ENCODE results near the gene F2RL3.

F2RL3 gene

DNA sequence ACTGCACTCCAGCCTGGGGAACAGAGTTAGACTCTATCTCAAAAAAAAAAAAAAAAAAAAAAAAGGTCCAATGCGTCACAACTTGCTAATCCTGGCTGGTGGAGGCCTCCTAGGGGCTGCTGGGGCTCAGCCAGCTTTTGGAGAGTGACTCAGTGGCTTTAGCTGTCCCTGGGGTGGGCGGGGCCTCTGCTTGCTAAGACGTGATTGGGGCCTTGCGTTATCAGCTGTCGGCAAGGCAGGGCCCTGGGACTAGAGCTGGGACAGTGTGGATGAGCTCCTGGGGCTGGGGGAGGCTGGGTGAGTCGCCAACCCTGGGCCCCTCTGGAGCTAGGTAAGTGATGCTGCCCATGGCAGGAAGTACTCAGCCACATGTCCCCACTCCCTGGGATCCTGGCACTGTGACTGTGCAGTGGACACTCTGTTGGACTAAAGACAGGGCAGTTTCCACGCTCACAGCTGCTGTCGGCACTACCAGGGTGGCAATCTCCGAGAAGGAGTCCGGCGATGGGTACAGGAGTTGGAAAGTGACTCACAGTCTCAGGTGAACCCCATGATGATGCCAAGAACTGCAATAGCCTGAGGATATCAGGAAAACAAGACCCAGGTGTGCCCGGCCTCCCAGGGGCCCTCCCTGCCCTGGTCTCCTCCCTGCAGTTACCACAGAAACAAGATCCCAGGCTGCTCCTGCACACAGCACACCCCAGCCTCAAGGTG is 32.2 kb downstream of the F2RL3 start:
- DNase-seq (ENCODE audit: low read depth): peak; percentile 47
- H3K4me3 ChIP-seq (ENCODE audit: low read length): no peak overlapping the region
- TF ChIP-seq, protein P1, sequence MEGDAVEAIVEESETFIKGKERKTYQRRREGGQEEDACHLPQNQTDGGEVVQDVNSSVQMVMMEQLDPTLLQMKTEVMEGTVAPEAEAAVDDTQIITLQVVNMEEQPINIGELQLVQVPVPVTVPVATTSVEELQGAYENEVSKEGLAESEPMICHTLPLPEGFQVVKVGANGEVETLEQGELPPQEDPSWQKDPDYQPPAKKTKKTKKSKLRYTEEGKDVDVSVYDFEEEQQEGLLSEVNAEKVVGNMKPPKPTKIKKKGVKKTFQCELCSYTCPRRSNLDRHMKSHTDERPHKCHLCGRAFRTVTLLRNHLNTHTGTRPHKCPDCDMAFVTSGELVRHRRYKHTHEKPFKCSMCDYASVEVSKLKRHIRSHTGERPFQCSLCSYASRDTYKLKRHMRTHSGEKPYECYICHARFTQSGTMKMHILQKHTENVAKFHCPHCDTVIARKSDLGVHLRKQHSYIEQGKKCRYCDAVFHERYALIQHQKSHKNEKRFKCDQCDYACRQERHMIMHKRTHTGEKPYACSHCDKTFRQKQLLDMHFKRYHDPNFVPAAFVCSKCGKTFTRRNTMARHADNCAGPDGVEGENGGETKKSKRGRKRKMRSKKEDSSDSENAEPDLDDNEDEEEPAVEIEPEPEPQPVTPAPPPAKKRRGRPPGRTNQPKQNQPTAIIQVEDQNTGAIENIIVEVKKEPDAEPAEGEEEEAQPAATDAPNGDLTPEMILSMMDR (conservative IDR thresholded peaks at IDR 0.05; ENCODE audit: low read depth, low read length): no peak

DNA sequence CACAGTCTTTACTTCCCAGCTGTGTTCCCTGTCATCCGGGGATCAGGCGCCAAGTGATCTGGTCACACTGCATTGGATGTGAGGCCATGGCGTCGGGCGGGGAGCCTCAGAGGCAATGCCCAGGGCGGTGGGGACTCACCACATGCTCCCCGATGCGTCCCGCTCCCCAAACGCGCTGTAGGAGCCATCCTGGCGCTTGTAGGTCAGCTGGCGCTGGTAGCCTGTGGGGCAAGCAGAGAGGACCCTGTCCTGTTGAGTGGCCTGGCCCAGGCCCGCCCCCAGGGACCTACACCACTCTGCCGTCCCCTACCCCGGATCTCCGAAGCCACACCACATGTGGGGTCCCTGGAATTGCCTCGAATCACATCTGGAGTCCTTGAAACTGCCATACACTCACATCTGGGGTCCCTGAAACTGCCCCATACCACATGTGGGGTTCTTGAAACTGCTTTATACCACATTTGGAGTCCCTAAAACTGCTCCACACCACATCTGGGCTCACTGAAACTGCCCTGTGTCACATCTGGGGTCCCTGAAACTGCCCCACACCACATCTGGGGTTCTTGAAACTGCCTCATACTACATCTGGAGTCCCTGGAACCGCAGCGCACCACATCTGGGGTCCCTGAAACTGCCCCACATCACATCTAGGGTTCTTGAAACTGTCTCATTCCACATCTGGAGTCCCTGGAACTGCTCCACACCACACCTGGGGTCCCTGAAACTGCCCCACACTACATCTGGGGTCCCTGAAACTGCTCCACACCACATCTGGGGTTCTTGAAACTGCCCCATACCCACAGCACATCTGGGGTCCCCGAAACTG is 33.2 kb downstream of the F2RL3 start:
- no peak for DNase-seq (ENCODE audit: low read depth)
- no peak overlapping the region for H3K4me3 ChIP-seq (ENCODE audit: low read length)
- TF ChIP-seq, protein P1 (conservative IDR thresholded peaks at IDR 0.05; ENCODE audit: low read depth, low read length): no peak

DNA sequence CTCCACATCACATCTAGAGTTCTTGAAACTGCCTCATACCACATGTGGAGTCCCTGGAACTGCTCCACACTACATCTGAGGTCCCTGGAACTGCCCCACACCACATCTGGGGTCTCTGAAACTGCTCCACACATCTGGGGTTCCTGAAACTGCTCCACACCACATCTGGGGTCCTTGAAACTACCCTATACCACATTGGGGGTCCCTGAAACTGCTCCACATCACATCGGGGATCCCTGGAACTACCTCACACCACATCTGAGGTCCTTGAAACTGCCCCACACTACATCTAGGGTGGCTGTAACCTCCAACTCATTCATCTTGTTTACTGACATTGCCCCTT is 33.8 kb downstream of the F2RL3 start:
- TF ChIP-seq, protein P1 (conservative IDR thresholded peaks at IDR 0.05; ENCODE audit: low read depth, low read length): no peak
- DNase-seq (ENCODE audit: low read depth): no peak
- H3K4me3 ChIP-seq (ENCODE audit: low read length): no peak overlapping the region

DNA sequence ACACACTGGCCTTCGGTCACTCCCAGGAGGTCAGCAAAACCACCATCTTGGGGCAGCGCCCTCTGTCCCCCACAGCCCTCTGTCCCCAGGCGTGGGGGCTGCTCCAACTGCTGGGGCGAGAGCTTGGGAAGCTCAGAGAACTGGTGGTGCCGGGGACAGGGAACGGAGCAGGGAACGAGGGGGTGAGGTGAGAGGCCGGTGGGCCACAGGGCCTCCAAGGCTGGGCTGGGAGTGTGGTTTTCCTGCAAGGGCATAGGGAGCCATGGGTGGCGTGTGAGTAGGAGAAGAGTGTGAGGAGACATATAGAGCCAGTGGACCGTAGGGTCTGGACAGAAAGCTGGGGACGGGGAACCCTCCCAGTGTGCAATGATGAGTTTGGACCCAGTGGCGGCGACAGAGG is 34.1 kb downstream of the F2RL3 start:
- H3K4me3 ChIP-seq (ENCODE audit: low read length): no peak overlapping the region
- TF ChIP-seq, protein P1 (conservative IDR thresholded peaks at IDR 0.05; ENCODE audit: low read depth, low read length): no peak
- no peak for DNase-seq (ENCODE audit: low read depth)

DNA sequence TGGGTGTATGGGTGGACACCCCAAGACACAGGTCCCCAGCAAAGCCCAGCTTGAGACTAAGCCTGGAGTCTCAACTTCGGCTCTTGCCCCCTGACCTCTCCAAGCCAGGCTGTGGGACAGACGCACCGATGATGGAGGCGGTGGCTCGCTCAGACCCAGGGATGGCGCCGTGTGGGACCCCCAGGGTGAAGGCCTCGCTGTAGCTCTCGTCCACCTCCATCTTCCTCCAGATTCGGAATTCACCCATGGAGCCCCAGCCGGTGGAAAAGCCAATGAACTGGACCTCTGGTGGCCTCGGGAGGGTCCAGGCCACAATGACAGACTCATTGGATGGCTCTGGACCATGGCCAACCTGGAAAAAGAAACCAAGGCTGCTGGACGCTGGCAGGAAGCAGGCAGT is 39.1 kb downstream of the F2RL3 start:
- TF ChIP-seq, protein P1 (conservative IDR thresholded peaks at IDR 0.05; ENCODE audit: low read depth, low read length): no peak
- no peak overlapping the region for H3K4me3 ChIP-seq (ENCODE audit: low read length)
- DNase-seq (ENCODE audit: low read depth): no peak

DNA sequence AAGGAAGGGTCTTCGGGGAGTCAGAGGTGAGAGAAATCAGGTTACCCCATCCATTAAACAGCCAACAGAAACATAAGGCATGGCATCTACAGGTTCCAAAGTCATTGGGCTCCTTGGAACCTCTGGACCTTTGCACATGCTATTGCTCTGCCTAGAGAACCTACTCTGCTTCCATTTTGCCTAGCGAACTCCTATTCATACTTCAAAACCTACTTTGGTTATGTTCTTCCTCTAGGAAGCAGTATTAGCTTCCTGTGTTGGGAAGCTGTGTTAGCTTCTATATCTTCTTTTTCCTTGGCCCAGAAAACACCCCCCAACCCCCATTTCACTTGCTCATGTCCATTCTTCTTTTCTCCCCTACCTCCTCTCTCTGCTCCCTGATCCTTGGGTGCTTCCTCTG is 39.6 kb downstream of the F2RL3 start:
- TF ChIP-seq, protein P1 (conservative IDR thresholded peaks at IDR 0.05; ENCODE audit: low read depth, low read length): no peak
- no peak for DNase-seq (ENCODE audit: low read depth)
- H3K4me3 ChIP-seq (ENCODE audit: low read length): no peak overlapping the region

DNA sequence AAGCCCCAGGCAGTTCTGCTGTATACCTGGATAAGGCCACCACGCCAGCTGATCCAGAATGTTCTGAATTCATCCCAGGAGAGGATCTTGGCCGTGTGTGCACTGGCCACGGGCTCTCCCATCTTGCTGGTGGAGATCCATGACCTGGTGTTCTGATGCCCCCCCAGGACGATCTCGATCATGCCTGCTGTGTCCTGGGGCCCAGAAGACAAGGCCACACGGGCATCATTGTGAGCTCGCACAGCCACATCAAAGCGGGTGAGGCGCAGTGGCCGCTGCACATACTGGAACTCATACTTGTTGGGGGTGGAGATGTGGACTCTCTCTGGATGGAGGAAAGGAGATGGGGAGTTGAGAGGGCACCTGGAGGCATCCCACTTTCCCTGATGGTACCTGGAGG is 40.1 kb downstream of the F2RL3 start:
- TF ChIP-seq, protein P1 (conservative IDR thresholded peaks at IDR 0.05; ENCODE audit: low read depth, low read length): no peak
- H3K4me3 ChIP-seq (ENCODE audit: low read length): no peak overlapping the region
- no peak for DNase-seq (ENCODE audit: low read depth)
